Activated T-cell treated with anti-CD3 and anti-CD28 coated beads, Interleukin-2, amount 50 U/mL, for 72 hours (primary cell): ENCODE measurements around the gene DDX27. TPM values are rescaled to one million over a fixed set of nuclear protein-coding genes. Genes with fewer than 3 reads are reported as not detected.
"Not testable (repeated sequence)": the region's sequence is repeated elsewhere in the genome, so short reads cannot be mapped to it uniquely, and the experiment has no call there.

ENCODE experiments used
- ATAC-seq, 2 donors: fragments of 150-1000 bp; cut with Tn5 transposase; replicated peaks in 1 of 2; 2 replicates each; pipeline ENCODE4 v1.10.0; 2021; ENCODE audit warnings: moderate library complexity in 2 of 2, mild to moderate bottlenecking in 1 of 2
- DNase-seq, 2 donors: peaks; one replicate each; pipeline ENCODE4 v3.0.0; 2021 to 2022; ENCODE audit warnings: mixed read lengths in 1 of 2
- H3K27ac Mint-ChIP-seq: one replicate; pipeline ENCODE4 v1.8.0; 2022; ENCODE audit warnings: mild to moderate bottlenecking, moderate library complexity, mixed read lengths
- H3K27me3 Mint-ChIP-seq: one replicate; pipeline ENCODE4 v1.8.0; 2022; ENCODE audit warnings: low read depth, mixed read lengths
- H3K36me3 Mint-ChIP-seq, 2 donors: one replicate each; pipeline ENCODE4 v1.8.0; 2022; ENCODE audit warnings: mixed read lengths in 2 of 2, mild to moderate bottlenecking in 1 of 2; ENCODE audit not compliant: insufficient read depth in 2 of 2
- H3K4me1 Mint-ChIP-seq: one replicate; pipeline ENCODE4 v1.8.0; 2022; ENCODE audit warnings: low read depth, mixed read lengths
- H3K4me3 Mint-ChIP-seq, 2 donors: one replicate each; pipeline ENCODE4 v1.8.0; 2022; ENCODE audit warnings: mild to moderate bottlenecking in 2 of 2, mixed read lengths in 2 of 2, moderate library complexity in 2 of 2
- H3K9me3 Mint-ChIP-seq, 2 donors: one replicate each; pipeline ENCODE4 v1.8.0; 2022; ENCODE audit warnings: mixed read lengths in 2 of 2
- total RNA-seq, 2 donors: library from RNA; stranded (reverse); gene quantifications; one replicate each; pipeline ENCODE4 v1.2.3, GENCODE V29; 2022

Gene DDX27
- total RNA-seq, 2 donors from 2014 or later = 49.6 to 49.8 TPM

- H3K36me3 Mint-ChIP-seq = peaks cover 6 to 13% of the 10 kb centered on the region in 2 donors
These were observed 2.1 kb upstream of the DDX27 start for GRCh38 chr20:49216991-49217578.

GRCh38 chr20:49218739-49219090 lies 501 bp upstream of the DDX27 start:
- Mint-ChIP-seq H3K36me3 (peaks cover 6 to 19% of the 10 kb centered on the region in 2 donors), H3K4me1 (peaks cover 25% of the 10 kb centered on the region), H3K4me3 (peak overlapping the region; percentile 92 to 99), H3K27ac (peak overlapping the region; percentile 91)
- not testable (repeated sequence) for H3K9me3 Mint-ChIP-seq, H3K27me3 Mint-ChIP-seq
- peak; percentile 0 for ATAC-seq
- DNase-seq = peak; percentile 7 to 11

More at GRCh38 chr20:49216991-49217578, 2.1 kb upstream of the DDX27 start:
- DNase-seq (peak; percentile 94), ATAC-seq (peak; percentile 52 to 64)
- Mint-ChIP-seq H3K4me3 (peak overlapping the region; percentile 67 to 68), H3K4me1 (peaks cover 25% of the 10 kb centered on the region), H3K9me3 (no peaks in the 10 kb centered on the region), H3K27me3 (no peaks in the 10 kb centered on the region), H3K27ac (peak overlapping the region; percentile 80)

GRCh38 chr20:49219924-49220831 lies 962 bp downstream of the DDX27 start:
- DNase-seq = no peak
- no peaks in the 10 kb centered on the region for H3K9me3 Mint-ChIP-seq
- H3K27ac Mint-ChIP-seq = peak overlapping the region; percentile 91
- H3K27me3 Mint-ChIP-seq = no peaks in the 10 kb centered on the region
- H3K36me3 Mint-ChIP-seq = peaks cover 8 to 22% of the 10 kb centered on the region in 2 donors
- peaks cover 25% of the 10 kb centered on the region for H3K4me1 Mint-ChIP-seq
- H3K4me3 Mint-ChIP-seq = peak overlapping the region; percentile 92 to 99
- ATAC-seq = no peak

- peaks cover 7 to 35% of the 10 kb centered on the region in 2 donors for H3K36me3 Mint-ChIP-seq
- no peak overlapping the region for H3K4me3 Mint-ChIP-seq
- DNase-seq = no peak
- no peaks in the 10 kb centered on the region for H3K9me3 Mint-ChIP-seq
- H3K4me1 Mint-ChIP-seq = peaks cover 10% of the 10 kb centered on the region
- no peaks in the 10 kb centered on the region for H3K27me3 Mint-ChIP-seq
- no peak overlapping the region for H3K27ac Mint-ChIP-seq
- no peak for ATAC-seq
These were observed 6.7 kb downstream of the DDX27 start for GRCh38 chr20:49225896-49226295.

GRCh38 chr20:49228676-49229075 lies 9.5 kb downstream of the DDX27 start:
- DNase-seq = no peak
- no peak overlapping the region for H3K4me3 Mint-ChIP-seq
- H3K27ac Mint-ChIP-seq = no peak overlapping the region
- no peaks in the 10 kb centered on the region for H3K27me3 Mint-ChIP-seq
- H3K4me1 Mint-ChIP-seq = peaks cover 4% of the 10 kb centered on the region
- ATAC-seq = no peak
- H3K36me3 Mint-ChIP-seq = peaks cover 10 to 35% of the 10 kb centered on the region in 2 donors
- no peaks in the 10 kb centered on the region for H3K9me3 Mint-ChIP-seq

- no peak for DNase-seq
- Mint-ChIP-seq H3K27ac (no peak overlapping the region), H3K4me1 (peaks cover 4% of the 10 kb centered on the region), H3K4me3 (no peak overlapping the region), H3K36me3 (peaks cover 13 to 37% of the 10 kb centered on the region in 2 donors), H3K27me3 (no peaks in the 10 kb centered on the region), H3K9me3 (no peaks in the 10 kb centered on the region)
- ATAC-seq = no peak
These were observed 10.2 kb downstream of the DDX27 start for GRCh38 chr20:49229381-49229780.

GRCh38 chr20:49230021-49230420 lies 10.8 kb downstream of the DDX27 start:
- Mint-ChIP-seq H3K27ac (peak overlapping the region; percentile 34), H3K4me1 (peaks cover 4% of the 10 kb centered on the region), H3K27me3 (no peaks in the 10 kb centered on the region), H3K36me3 (peaks cover 13 to 41% of the 10 kb centered on the region in 2 donors), H3K4me3 (no peak overlapping the region), H3K9me3 (no peaks in the 10 kb centered on the region)
- ATAC-seq = no peak
- no peak for DNase-seq

GRCh38 chr20:49230561-49231133 lies 11.4 kb downstream of the DDX27 start:
- Mint-ChIP-seq H3K36me3 (peaks cover 13 to 35% of the 10 kb centered on the region in 2 donors), H3K4me1 (peaks cover 4% of the 10 kb centered on the region)
- ATAC-seq = no peak

GRCh38 chr20:49231471-49231870 lies 12.3 kb downstream of the DDX27 start:
- Mint-ChIP-seq H3K9me3 (no peaks in the 10 kb centered on the region), H3K27me3 (no peaks in the 10 kb centered on the region), H3K4me1 (peaks cover 4% of the 10 kb centered on the region), H3K27ac (no peak overlapping the region), H3K36me3 (peaks cover 8 to 26% of the 10 kb centered on the region in 2 donors), H3K4me3 (no peak overlapping the region)
- DNase-seq (no peak), ATAC-seq (no peak)

More at GRCh38 chr20:49230561-49231133, 11.4 kb downstream of the DDX27 start:
- Mint-ChIP-seq H3K4me3 (no peak overlapping the region), H3K9me3 (no peaks in the 10 kb centered on the region), H3K27ac (no peak overlapping the region), H3K27me3 (no peaks in the 10 kb centered on the region)
- no peak for DNase-seq

GRCh38 chr20:49233226-49233625 lies 14.0 kb downstream of the DDX27 start:
- no peak overlapping the region for H3K4me3 Mint-ChIP-seq
- DNase-seq (no peak), ATAC-seq (no peak)
- H3K27me3 Mint-ChIP-seq = no peaks in the 10 kb centered on the region
- peaks cover 13 to 28% of the 10 kb centered on the region in 2 donors for H3K36me3 Mint-ChIP-seq
- no peaks in the 10 kb centered on the region for H3K9me3 Mint-ChIP-seq
- no peak overlapping the region for H3K27ac Mint-ChIP-seq
- peaks cover 4% of the 10 kb centered on the region for H3K4me1 Mint-ChIP-seq

GRCh38 chr20:49234831-49235230 lies 15.6 kb downstream of the DDX27 start:
- DNase-seq = no peak
- Mint-ChIP-seq H3K36me3 (peaks cover 13 to 33% of the 10 kb centered on the region in 2 donors), H3K4me3 (no peak overlapping the region), H3K27me3 (no peaks in the 10 kb centered on the region), H3K27ac (no peak overlapping the region), H3K4me1 (peaks cover 4% of the 10 kb centered on the region), H3K9me3 (no peaks in the 10 kb centered on the region)
- no peak for ATAC-seq

- Mint-ChIP-seq H3K27me3 (no peaks in the 10 kb centered on the region), H3K27ac (no peak overlapping the region), H3K9me3 (no peaks in the 10 kb centered on the region), H3K4me1 (no peaks in the 10 kb centered on the region), H3K36me3 (peaks cover 11 to 26% of the 10 kb centered on the region in 2 donors), H3K4me3 (no peak overlapping the region)
- DNase-seq (no peak), ATAC-seq (no peak)
These were observed 17.1 kb downstream of the DDX27 start for GRCh38 chr20:49236301-49236700.

GRCh38 chr20:49237531-49237930 lies 18.3 kb downstream of the DDX27 start:
- Mint-ChIP-seq H3K4me3 (no peak overlapping the region), H3K4me1 (no peaks in the 10 kb centered on the region), H3K27me3 (no peaks in the 10 kb centered on the region), H3K9me3 (no peaks in the 10 kb centered on the region), H3K36me3 (peaks cover 11 to 24% of the 10 kb centered on the region in 2 donors), H3K27ac (peak overlapping the region; percentile 1)
- no peak for DNase-seq
- peak in 1 of 2 donors; percentile 20 for ATAC-seq
